SU-DHL-6 (cell line): ENCODE results near the gene TTI1.

Experiments used
- EZH2phosphoT487 ChIP-seq: fragments of 200-600 bp; sonication (generic), shearing (Covaris generic); conservative IDR thresholded peaks from 2 replicates; pipeline ENCODE4 v1.6.1; 2018; ENCODE audit warnings: mild to moderate bottlenecking, antibody characterized with exemption, low read length, moderate library complexity, mixed read lengths
- TF ChIP-seq, protein P1 (sequence below): fragments of 200-600 bp; sonication (generic); IDR thresholded peaks from one replicate; pipeline ENCODE4 v1.5.1; 2017; ENCODE audit warnings: antibody characterized with exemption, mild to moderate bottlenecking, low read length, moderate library complexity; ENCODE audit not compliant: insufficient read depth, poor library complexity, severe bottlenecking

GRCh38 chr20:37955511-37955910 is 77.7 kb downstream of the TTI1 start:
- TF ChIP-seq EZH2phosphoT487: no peak
- TF ChIP-seq, protein P1, sequence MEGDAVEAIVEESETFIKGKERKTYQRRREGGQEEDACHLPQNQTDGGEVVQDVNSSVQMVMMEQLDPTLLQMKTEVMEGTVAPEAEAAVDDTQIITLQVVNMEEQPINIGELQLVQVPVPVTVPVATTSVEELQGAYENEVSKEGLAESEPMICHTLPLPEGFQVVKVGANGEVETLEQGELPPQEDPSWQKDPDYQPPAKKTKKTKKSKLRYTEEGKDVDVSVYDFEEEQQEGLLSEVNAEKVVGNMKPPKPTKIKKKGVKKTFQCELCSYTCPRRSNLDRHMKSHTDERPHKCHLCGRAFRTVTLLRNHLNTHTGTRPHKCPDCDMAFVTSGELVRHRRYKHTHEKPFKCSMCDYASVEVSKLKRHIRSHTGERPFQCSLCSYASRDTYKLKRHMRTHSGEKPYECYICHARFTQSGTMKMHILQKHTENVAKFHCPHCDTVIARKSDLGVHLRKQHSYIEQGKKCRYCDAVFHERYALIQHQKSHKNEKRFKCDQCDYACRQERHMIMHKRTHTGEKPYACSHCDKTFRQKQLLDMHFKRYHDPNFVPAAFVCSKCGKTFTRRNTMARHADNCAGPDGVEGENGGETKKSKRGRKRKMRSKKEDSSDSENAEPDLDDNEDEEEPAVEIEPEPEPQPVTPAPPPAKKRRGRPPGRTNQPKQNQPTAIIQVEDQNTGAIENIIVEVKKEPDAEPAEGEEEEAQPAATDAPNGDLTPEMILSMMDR: no peak
